HG03060 (cell line): ENCODE measurements around the gene TENM3.
A peak's percentile ranks its signal among the peaks of the same experiment; 100 is the strongest.
"Not testable (repeated sequence)": the region's sequence is repeated elsewhere in the genome, so short reads cannot be mapped to it uniquely, and the experiment has no call there.

Experiments used
- ATAC-seq: cut with Tn5 transposase; IDR thresholded peaks from one replicate; pipeline ENCODE4 v1.9.1; 2021; ENCODE audit warnings: low read depth, moderate number of reproducible peaks; ENCODE audit not compliant: unreplicated experiment

TENM3 gene

DNA sequence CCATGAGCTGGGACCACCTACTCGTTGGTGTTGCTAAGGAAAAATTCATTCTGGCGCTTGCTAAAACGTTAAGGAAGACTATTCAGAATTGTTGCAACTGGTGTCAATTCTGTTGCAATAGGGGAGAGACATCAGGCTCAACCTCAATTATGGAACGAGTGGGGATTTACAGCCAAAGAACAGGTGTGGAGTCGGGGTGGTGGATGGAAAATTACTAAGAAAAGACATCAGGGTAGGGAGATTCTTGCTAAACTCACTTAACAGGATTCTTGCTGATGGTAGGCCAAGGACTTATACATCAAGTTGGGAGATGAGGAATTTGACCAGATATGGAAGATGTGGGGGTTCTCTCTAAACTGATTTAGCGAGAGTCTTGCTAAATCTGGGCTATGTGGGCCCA, 139.7 kb downstream of the TENM3 start:
- ATAC-seq, result no peak

DNA sequence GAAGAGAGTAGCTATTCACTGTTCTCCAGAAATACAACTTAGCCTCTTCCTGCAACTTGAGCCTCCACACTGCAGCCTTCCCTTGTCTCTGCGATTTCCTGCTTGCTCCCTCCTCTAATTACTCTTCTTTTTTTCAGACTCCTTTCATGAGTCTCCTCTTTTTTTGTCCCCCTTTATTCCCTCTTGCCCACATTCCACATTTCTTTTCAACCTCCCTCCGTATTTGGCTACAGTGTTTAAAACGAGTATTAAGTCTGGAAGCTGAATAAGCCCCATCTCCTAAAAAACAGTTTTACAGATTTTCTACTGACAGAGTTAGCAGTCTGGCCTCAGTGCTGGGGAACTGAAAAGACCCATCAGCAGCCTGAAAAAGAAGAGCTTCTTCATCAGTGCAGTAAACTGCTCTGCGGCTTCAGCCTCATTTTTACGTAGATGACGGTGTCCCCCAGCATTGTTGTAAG, 141.5 kb downstream of the TENM3 start:
- no peak for ATAC-seq

DNA sequence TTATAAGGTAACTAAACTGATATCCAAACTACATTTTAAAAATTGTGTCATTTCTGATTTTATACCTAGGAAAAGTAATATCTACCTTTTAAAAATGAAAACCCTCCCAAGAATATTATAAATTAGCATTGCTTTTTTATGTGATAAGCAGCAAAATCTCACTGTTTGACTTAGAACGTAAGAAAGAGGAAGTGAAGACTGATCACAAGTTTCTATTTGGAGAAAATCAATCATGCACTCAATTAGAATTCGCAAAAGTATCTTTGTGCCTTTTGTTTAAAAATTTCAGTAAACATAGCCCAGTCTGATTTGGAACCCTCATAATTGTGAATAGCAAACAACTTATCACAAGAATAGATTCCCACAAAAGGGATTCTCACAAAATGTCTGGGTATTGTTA, 142.7 kb downstream of the TENM3 start:
- ATAC-seq, result peak; percentile 66

DNA sequence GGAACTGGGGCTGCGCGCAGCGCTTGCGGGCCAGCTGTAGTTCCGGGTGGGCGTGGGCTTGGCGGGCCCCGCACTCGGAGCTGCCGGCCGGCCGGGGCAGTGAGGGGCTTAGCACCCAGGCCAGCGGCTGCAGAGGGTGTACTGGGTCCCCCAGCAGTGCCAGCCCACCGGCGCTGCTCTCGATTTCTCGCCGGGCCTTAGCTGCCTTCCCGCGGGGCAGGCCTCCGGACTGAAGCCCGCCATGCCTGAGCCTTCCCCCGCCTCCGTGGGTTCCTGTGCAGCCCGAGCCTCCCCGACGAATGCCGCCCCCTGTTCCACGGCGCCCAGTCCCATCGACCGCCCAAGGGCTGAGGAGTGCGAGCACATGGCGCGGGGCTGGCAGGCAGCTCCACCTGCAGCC, 143.4 kb downstream of the TENM3 start:
- ATAC-seq, result not testable (repeated sequence)

DNA sequence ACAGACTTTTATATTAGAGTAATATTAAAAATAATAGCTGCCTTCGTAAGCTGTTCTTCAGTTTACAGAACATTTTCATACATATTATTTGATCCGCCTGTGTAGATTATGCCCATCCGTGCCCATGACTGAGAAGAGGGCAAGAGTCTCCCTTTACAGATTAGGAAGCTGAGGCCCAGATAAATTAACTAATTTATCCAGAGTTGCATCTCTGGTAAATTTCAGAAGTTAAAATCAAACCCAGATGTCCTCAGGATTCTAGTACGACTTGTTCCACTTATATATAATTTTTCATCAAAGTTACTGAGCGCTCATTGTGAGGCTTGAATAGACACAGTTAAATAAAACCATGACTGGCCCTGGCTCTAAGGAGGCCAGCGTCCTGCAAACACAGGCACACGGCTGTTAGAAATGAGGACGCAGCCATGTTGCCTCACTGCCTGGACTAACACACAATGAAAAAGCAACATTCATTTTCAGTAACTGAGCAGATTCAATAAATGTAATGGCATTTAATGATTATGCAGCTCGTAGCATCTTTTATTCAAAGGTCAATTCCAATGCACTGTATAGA, 148.0 kb downstream of the TENM3 start:
- no peak for ATAC-seq

DNA sequence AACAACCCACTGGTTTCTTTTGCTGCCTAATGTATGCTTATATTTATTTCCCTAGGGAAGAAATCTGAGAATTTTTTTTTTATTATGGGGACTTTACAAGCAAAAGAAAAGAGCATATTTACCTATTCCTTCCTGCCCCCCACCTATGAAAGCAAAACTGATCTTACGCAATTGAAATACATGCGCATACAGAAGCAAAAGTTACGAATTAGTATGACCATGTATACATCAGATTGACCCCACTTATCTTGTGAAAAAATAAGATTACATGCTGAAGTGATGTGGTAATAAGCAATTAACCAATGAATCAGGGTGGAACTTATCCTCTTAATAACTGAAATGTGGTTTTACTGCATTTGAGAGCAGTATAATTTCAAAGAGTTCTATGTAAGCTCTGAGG, 151.0 kb downstream of the TENM3 start:
- no peak for ATAC-seq

DNA sequence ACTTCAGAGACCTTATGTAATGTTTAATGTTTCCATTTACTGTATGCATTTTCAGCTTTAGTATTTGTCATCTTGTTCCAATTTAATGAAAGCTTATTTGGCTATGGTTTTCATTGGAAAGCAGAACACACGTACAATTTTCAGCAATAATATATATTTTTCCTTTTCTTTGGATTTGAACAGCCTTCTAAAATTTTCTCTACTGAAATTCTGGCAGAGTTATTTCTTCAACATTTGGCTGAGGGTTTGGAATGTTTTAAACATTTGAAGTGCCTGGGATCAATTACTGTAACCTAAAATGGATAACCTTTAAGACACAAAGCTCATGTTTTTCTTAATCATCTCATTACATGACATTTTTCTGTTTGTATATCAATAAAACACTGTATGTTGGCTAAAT, 156.9 kb downstream of the TENM3 start:
- ATAC-seq, result no peak

DNA sequence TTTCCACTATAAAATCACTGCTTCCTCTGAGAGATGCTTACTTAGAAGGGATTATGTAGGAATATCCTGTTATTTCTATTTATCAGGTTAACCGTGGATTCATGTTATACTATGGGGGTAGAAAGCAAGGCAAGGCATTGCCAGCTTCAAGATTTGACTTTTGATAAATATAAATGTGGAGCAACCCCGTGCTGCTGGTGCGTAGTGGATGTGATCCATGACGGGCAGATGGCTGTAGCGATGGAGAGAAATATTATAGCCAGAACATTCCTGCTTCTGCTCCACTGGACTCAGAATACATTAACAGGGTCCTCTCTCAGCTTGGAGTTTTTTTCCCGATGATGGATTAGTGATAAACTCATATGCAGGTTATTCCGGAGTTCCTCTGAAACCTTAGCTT, 157.6 kb downstream of the TENM3 start:
- ATAC-seq, result no peak

DNA sequence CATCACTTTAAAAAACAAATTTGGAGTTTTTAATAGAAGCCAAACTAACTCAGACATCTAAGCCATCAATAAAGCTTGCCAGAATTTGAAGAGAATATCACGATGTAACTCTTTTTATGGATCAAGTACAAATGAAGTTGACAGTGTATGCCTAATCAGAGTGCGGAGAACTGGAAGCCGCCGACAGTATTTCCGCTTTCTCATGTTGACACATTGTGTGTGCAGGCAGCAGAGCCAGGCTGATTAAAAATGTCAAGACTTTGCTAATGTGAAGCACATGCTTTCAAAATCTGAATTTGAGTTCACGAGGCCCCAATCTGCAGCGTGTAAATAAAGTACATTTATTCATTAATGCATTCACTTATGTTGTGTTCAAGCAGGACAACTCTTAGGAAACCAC, 161.2 kb downstream of the TENM3 start:
- ATAC-seq, result no peak

DNA sequence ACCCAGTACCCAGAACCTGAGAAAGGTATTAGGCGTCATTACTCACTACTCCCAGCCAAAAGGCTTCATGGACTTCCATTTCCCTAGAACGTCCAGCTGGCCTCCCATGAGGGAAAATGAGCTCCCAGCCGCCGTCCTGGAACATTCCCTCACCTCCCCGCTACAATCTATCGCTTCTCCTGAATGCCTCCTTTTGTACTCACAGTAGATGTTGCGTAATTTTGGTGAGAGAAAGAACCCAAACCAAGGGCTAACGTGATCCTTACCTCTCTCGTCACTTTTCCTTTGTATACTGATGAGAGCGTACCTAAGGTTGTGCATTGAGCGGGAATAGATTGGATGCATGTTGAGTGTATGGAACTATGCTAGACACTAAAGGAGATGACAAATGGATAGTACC, 161.9 kb downstream of the TENM3 start:
- ATAC-seq, result no peak

DNA sequence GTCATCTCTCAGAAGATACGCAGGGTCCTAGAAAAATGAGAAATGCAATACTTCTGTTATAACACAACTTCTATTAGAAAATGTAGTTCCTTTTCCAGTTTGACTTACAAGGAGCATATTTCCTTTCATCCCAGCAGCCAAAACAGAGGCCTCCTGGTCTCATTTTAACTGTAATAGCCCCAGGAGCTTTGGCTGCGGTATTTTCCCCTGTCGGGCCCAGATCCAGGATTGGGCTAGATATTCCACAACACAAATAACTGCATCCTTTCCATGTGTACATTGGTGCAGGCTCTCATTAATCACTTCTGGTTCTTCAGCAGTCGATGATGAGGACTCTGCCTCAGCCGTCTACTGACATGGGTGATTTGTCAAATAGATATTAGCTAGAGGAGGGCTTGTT, 166.1 kb downstream of the TENM3 start:
- ATAC-seq, result no peak

DNA sequence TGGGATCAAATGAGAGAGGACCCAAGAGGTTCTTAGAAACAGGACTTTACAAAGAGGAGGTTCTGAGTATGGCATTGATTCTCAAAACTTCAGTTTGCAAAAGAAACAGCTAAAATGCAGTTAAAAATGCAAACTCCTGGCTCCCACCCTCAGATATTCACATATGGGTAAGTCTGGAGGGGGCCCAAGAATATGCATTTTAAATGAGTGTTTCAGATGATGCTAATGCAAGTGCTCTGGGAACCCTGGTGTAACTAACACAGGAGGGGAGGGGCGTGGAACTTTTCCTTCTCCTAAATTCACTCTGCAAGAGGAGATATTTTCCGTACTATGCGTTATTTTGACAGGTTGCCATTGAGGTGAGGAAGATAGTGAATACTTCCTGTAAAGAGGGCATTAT, 168.2 kb downstream of the TENM3 start:
- ATAC-seq, result no peak

DNA sequence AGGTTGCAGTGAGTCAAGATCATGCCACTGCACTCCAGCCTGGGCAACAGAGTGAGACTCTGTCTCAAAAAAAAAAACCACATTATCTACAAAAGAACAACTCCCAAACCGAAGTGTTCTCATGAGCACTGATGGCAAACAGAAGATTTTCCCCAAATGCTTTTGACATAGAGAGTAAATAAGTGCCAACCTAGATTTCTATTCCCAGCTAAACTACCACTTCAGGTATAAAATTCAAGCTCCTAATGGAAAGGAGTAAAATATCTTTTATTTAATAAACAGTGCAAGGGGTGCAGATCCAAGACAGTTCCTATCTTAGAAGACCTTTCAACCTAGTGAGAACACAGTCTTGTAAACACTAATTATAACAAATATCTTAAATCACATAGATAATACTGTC, 170.3 kb downstream of the TENM3 start:
- ATAC-seq, result no peak

DNA sequence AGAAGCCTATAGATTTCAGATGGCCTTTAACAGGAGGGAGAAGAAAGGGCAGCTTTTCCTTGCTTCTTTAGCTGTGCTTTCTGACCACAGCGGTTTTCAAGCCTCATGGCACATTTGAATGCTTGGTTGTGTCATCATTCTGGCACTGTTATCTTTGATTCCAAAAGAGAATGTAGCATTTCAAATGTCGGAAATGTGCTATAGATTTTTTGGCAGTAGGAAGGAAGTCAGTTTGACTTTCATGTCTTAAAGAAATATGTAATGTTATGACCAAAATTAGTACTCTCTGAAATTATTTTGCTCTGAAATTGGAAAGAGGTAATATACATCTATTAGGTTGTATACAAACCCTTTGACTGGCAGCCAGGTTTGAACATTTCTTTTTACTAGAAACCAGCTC, 171.9 kb downstream of the TENM3 start:
- no peak for ATAC-seq

DNA sequence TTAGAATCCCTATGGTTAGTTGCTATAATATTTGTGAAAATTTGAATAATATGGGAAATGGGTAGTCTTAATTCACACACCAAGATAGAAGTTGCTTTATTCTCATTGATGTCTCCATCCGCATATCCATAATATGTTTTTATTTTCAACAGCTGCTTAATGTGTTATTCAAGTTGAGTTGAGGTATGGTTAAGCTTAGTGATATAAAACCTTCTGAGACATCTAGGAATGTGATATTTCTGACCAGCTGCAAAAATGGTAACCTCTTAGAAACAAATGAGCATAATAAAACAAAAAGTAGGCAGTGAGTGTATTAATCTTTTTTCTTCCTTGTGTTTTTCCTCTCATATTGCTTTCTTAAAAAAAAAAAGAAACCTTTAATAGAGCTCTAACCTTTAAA, 172.9 kb downstream of the TENM3 start:
- no peak for ATAC-seq

DNA sequence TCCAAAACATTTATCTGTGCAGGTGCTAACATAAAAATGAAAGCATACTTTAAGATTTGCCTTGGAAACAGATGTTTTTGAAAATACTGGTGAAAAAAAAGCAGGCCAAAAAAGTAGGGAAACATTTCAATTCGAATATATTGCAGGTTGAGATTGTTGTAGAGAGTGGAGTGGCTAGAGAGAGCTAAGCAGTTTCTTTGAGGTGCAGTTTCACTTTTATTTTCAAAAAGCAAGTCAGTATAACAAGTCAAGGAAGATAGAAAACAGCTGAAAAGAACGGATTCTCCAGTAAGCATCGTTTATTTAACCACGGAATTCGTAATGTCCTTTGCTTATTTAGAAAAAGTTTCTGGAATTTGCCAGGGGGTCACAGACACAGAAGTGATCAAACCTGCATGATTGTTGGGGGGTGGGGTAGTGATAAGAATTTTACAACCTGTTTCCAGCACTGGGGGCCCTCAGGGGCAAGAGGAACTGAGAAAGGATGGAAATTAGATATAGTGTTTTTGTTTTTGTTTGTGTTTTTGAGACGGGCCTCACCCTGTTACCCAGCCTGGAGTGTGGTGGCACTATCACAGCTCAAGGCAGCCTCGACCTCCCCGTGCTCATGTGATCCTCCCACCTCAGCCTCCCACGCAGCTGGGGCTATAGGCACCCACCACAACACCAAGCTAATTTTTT, 175.0 kb downstream of the TENM3 start:
- no peak for ATAC-seq

DNA sequence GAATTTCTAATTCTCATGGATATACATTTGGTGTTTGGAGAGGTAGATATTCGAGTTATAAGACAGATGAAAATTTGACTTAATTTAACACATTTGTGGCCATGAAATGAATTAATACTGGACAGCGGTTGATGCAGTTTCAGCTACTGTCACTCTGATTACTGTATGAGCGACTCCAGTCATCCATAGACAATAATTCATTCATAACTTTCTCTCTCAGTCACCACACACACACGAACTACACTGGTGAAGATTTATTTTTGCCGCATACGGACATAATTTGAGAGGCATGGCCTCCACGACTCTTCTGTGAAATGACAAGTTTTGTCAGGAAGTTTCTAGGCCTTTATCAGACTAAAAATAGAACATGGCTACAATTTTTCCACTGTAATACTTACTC, 177.0 kb downstream of the TENM3 start:
- no peak for ATAC-seq

DNA sequence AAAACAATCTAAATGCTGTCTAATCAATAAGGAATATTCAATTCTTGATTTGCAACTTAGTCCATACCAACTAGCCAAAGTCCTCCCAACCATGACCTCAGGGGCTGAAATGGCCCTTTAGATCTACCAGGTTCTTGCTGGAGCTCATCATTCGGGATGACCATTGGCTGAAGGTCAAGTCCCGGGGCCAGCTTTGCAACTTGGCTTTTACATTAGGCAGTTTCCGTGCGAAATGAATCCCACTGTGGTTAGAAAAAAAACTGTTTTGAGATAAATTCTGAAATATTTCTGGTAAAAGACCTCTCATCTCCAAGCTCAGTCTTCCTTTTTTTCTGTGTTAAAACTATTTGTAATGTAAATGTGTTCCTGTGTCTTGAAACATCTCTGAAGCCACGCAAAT, 178.6 kb downstream of the TENM3 start:
- ATAC-seq, result no peak

DNA sequence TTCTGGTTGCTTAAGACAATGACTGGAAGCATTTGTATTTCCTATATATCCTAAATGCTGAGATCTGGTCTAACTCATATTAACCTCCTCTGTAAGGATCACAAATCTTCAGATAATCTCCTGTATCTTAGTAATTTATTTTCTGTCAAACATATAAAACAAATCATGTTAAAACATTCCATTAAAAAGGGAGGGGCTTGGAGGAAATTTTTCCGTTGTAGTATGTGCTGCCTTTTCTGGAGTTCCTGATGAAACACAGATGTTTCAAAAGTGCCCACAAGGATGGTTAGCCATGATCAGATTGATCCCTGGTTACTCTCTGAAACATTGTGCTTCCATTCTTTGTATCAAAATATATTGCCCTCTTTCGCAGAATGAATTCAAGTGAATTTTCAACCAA, 182.1 kb downstream of the TENM3 start:
- no peak for ATAC-seq

DNA sequence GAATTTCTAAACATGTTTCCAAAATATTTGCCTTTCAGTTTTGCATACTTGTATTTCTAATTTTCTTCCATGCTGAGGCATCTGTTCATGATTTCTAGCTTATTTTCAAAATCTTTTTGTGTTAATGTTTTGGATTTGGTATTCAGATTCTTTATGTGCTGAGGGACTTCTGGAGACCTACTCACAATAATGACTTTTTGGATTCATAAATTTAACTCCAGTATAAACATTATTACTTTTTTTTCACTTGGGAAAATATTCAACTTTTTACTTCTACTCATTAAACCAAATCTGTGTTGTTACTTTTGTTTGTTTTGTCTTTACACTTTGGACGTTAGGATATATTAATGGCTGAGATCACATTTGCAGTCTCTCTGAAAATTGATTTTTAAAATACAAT, 183.7 kb downstream of the TENM3 start:
- no peak for ATAC-seq

DNA sequence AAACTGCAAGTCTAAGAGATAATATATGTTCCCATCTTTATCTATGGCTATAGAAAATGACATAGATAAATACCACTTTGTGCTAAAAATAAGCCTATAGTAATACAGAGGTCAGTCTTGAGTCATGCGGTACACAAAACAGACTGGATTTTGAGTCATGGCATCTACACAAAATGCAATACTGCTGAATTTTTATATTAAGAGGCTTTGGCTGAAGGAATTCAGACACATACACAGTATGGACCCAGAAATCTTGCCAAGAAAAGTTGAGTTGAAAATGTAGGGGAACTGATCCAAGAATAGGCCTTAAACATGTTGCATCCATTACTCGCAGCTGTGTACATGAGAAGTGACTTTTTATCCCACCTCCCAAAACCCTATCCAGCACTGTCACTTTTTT, 184.4 kb downstream of the TENM3 start:
- ATAC-seq, result no peak

DNA sequence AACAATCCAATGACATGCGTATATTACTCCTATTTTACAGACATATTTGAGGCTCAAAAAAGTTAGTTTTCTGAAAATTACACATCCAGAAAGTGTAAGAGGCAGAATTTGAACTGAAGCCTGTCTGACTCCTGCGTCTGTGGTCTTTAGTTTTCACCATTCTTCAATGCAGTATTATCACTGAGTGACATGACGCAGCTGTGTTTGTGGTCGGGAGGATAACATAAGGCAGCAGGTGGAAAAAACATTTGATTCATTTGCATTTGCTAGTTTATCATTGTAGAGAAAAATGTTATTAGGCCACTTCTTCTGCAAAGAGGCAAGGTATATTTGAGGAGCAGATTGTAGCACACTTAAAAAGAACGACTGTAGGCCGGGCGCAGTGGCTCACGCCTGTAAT, 186.7 kb downstream of the TENM3 start:
- ATAC-seq, result no peak

DNA sequence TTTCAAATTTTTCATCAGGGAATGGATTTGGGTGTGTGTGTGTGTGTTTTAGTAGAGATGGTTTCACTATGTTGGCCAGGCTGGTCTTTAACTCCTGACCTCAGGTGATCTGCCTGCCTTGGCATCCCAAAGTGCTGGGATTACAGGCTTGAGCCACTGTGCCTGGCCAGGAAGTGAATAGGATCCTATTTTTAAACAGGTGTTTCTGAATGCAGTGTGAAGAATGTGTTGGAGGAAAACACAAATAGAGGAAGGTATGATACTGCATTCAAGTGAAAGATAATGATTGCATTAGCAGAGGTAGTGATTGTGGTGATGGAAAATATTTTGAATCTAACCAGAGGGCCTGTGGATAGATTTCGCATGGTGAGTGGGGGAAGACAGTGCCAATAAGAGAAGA, 189.6 kb downstream of the TENM3 start:
- ATAC-seq, result no peak
